NCI-H1092 (cell line): ENCODE data around the gene INSM1.

Experiments used
- DNase-seq: peaks from one replicate; lab custom pipeline; 2025; lab: John Stamatoyannopoulos, UW

INSM1 gene

GRCh38 chr20:20393207-20394120, 25.6 kb downstream of the INSM1 start:
- DNase-seq, result no peak

GRCh38 chr20:20395087-20395486, 27.2 kb downstream of the INSM1 start:
- no peak for DNase-seq

GRCh38 chr20:20395903-20396568, 28.1 kb downstream of the INSM1 start:
- peak; percentile 64 for DNase-seq

DNA sequence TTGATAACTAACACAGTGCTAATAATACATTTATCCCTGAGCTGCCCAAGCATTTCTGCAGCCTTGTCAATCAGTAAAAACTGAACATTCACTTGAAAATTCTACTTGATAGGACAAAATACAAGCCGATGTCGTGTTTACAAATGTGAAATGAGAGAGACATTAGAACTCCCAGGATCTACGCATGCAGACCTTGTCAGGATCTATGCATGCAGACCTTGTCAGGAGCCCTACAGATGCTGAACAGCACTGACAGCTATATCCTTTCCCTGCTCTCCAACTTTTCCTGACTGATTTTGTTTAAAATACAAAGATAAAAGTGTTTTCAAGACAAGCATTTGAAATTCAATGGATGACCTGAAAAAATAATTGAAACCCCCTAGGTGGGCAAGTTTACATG, 28.9 kb downstream of the INSM1 start:
- no peak for DNase-seq

GRCh38 chr20:20398123-20398522, 30.2 kb downstream of the INSM1 start:
- DNase-seq, result no peak

GRCh38 chr20:20399531-20400500, 31.9 kb downstream of the INSM1 start:
- DNase-seq, result no peak

DNA sequence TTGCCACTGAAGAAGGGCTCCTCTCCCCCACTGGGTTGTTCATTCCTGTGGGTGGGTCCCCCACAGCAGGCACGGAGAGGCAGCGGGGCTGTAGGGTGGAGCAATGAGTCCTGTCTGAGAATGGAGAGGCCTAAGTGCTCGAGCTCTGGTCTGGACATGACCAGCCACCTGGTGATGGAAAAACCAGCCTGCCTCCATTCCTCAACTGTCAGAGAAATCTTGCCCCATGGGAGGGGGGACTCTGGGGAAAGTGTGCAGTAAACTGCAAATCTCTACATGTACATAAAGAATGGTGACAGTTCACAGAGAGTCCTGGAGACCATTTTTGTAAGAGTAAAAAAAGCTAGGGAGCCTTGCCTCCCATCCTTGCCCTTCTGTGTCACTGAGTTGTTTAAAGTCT, 34.1 kb downstream of the INSM1 start:
- DNase-seq, result no peak

GRCh38 chr20:20404633-20405032, 36.7 kb downstream of the INSM1 start:
- DNase-seq, result no peak

- DNase-seq, result no peak
These were observed 37.7 kb downstream of the INSM1 start for GRCh38 chr20:20405623-20406022.

DNA sequence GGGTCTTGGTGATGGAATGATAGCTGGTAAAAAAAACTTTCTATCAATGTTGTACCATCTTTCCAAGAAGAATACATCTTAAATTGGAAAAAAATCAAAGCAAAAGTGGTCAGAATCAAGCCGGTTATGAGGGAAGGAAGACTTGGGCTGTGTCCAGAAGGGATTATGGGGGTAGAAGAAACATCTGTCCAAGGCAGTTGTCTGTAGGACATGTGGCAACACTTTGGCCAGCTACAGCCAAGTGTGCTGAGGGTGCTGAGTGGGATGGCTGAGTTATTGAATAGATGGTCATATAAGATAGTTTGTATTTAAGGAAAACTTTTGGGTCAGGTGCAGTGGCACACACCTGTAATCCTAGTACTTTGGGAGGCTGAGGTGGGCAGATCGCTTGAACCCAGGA, 38.4 kb downstream of the INSM1 start:
- DNase-seq, result no peak

GRCh38 chr20:20407891-20408805, 40.2 kb downstream of the INSM1 start:
- peak; percentile 22 for DNase-seq

GRCh38 chr20:20409331-20409730, 41.4 kb downstream of the INSM1 start:
- DNase-seq, result no peak

DNA sequence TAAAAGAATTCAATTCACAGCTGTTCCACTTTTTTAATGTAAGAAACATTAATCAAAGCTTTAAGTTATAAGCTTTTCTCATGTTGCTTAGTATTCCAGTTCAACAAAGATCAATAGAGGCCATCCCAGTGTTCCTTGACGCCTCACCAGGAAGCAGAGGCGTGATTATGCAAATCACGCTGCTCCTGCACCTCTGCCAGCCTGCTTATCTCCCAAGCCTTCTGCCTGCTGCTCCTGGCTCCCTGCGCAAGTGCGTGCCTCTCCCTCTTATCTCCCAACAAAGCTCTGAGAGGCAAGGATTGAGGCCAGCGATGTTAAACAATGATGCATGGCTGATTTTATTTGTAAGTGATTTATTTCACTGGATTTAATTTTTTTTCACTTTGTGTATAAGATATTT, 42.8 kb downstream of the INSM1 start:
- peak; percentile 90 for DNase-seq

DNA sequence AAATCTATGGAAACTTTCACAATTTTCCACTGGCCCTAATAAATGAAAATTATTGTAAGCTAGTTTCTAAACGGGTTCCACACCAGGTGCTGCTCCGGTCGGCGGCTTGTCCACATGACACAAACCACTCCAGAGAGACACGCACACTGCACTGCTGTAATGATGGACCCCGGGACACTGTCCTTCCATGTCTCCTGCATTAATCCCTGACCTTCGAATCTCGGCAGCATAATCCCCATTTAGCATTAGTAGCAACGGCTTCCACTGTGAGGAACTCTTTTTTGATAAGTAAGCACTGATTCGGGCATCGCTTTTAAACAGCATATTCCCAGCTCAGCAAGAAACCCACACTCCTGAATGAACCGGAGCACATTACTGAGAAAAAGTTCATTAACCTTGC, 43.5 kb downstream of the INSM1 start:
- DNase-seq, result peak; percentile 48

GRCh38 chr20:20411836-20412235, 43.9 kb downstream of the INSM1 start:
- DNase-seq, result peak; percentile 19

DNA sequence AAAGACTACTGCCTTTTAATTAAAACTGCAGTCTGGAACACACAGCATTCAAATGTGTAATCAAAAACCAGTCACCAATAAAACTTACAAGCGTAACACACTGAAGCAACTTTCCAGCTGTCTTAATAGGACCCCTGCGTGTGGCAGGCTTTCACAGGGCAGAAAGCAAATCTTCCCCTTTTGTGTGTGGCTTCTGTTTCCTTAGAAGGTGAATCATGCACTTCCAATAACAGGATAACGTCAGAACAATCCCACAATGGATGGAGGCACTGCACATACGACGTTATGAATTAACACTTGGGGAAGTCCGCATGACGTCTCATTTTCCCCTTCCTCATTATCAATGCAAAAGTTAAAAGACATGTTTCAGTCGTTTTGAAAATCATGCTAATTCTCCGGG, 44.8 kb downstream of the INSM1 start:
- DNase-seq, result no peak

DNA sequence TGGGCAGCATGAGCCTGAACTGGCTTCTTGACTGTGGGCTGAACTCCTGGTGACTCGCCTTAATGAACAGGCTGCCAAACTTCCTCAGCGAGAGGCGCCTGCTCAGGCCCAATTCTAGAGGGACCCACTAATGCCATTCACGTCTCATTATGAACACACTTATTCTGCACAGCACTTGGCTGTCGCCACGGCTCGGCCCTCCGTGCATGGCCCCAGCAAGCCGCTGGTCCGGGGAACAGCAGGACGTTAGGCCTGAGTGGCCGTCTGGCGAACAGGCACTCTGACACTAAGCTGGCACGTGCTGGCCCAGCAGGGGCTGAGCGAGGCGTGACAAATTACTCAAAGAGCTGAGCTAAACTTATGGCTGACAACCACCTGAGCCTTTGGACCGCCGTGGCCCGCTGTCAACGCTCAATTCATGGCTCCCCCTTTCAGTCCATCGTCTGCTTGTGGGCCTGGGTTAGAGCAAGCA, 45.9 kb downstream of the INSM1 start:
- peak; percentile 20 for DNase-seq

DNA sequence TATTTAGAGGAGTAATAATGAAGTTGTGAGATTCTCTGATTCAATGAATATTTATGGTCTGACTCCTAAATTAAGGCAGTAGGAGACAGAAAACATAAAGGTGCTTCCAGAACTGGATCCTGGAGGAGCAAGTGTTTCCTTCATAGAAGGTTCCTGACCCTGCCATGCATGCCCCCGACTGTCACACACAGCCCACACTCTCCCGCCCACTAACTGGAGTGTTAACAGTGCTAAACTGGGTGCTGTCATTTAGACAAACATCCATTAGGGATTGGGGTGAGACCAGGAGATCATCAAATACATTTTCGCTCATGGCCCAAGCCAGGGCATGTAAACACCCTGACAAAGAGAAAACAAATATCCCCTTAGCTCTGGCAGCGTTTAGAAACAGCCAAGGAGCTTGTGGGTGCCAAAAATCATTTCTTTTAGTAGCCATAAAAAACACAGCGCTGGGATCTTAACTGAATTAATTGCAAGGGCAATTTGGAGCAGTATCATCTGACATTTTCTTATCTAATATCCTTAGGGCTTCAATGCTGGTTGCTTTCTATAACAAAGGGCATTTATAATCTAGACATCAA, 46.8 kb downstream of the INSM1 start:
- peak; percentile 55 for DNase-seq

DNA sequence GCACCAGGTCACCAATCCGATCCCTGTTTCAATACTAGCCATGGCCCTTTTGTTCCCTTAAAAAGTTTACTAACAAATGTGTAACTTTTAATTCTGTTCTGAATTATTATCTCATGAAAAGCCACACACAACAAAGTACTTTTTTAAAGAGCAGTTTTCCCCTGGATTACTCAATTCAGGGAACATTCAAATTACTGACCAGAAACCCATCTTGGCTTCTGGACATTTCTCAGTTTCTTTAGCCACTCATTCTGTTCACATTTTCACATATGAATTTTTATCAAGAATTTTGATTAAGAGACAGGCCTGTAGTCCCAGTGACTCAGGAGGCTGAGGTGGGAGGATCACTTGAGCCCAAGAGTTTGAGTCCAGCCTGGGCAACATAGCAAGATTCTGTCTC, 47.4 kb downstream of the INSM1 start:
- DNase-seq, result no peak

- no peak for DNase-seq
These were observed 50.2 kb downstream of the INSM1 start for GRCh38 chr20:20417876-20418676.
